Liver (tissue), 3 donors: ENCODE data around the gene KANK4.

Experiments used
- CTCF ChIP-seq: fragments of 150-350 bp; IDR thresholded peaks from 2 replicates; pipeline ENCODE4 v1.5.1; 2017; ENCODE audit warnings: improper control_type of control experiment, low read depth, low read length; ENCODE audit not compliant: missing input control
- EGR1 ChIP-seq, 2 donors: IDR thresholded peaks; 2 replicates each; pipeline ENCODE4 v1.6.1; 2016 to 2018; ENCODE audit warnings: antibody characterized with exemption in 2 of 2, low read depth in 2 of 2
- GABPA ChIP-seq, 2 donors: IDR thresholded peaks in 1 of 2; conservative IDR thresholded peaks in 1 of 2; 2 replicates each; pipeline ENCODE4 v1.6.1; 2016; ENCODE audit warnings: antibody characterized with exemption in 2 of 2, mild to moderate bottlenecking in 1 of 2, moderate library complexity in 1 of 2
- JUND ChIP-seq, 2 donors: IDR thresholded peaks; 2 replicates each; pipeline ENCODE4 v1.6.1; 2016; ENCODE audit warnings: antibody characterized with exemption in 2 of 2
- TAF1 ChIP-seq: conservative IDR thresholded peaks from 2 replicates; pipeline ENCODE4 v1.6.1; 2016; ENCODE audit warnings: antibody characterized with exemption, mild to moderate bottlenecking
- YY1 ChIP-seq: IDR thresholded peaks from 2 replicates; pipeline ENCODE4 v1.6.1; 2016; ENCODE audit warnings: antibody characterized with exemption, mild to moderate bottlenecking
- ZBTB33 ChIP-seq: IDR thresholded peaks from 2 replicates; pipeline ENCODE4 v1.6.1; 2016; ENCODE audit warnings: antibody characterized with exemption
- donor health status: healthy.
- donor health status: healthy.

GRCh38 chr1:62247391-62248168 lies 71.7 kb downstream of the KANK4 start:
- TF ChIP-seq TAF1 (no peak), CTCF (no peak), YY1 (no peak), ZBTB33 (no peak), GABPA (IDR thresholded peaks at IDR 0.05 in 1 of 2, conservative IDR thresholded peaks at IDR 0.05 in 1 of 2) (no peak), JUND (IDR thresholded peaks at IDR 0.05) (no peak), EGR1 (IDR thresholded peaks at IDR 0.05; ENCODE audit: low read depth in 2 of 2) (no peak)
